COR-L47 (cell line): ENCODE measurements around the gene ITPR1.
"Not testable (repeated sequence)": the region's sequence is repeated elsewhere in the genome, so short reads cannot be mapped to it uniquely, and the experiment has no call there.

Source experiments
- DNase-seq: peaks from one replicate; lab custom pipeline; 2025; lab: John Stamatoyannopoulos, UW

Gene ITPR1

GRCh38 chr3:4493014-4493940, at the start of gene ITPR1:
ITPR1 (plus strand) TSS chr3:4493348; CDS start chr3:4516492, 23,144 bp downstream.
- DNase-seq, result peak; percentile 49

GRCh38 chr3:4447295-4447999, 45.7 kb upstream of the ITPR1 start:
- no peak for DNase-seq

- DNase-seq, result no peak
Observed at GRCh38 chr3:4448187-4448586, 45.0 kb upstream of the ITPR1 start.

DNA sequence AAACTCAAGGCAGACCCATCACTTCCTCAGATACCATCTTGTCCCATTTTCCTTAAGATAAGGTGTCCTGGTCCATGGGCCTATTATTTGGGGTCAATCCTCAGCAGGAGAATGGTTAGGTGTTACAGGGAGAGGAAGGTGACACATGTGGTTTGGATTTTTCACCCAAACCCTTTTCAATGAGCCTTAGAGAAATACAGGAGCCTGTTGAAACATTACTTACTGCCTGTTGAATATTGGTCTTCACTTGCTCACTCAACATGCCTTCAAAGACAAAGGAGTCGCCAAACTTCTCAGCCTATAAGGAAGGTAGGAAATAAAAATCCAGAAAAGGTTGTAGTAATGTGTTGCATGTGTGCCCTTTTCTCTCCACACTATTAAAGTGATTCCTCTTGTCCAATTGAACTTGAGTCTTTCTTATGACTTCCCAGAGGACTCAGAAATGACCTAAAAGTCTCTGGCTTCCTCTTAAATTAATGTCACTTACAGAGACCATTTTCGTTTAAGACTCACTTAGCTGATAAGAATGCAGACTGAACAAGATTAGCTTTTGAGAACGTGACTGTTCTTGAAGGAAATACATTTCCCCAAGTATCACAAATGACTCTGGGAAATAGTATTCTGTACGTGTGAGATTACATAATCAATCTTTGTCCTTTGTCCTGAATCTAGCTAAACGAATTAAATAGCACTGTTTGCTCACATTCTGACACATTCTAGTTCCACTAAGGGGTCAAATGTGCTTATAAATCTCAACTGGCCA, 43.9 kb upstream of the ITPR1 start:
- DNase-seq, result no peak

GRCh38 chr3:4454142-4454541, 39.0 kb upstream of the ITPR1 start:
- DNase-seq, result no peak

GRCh38 chr3:4456780-4457179, 36.4 kb upstream of the ITPR1 start:
- DNase-seq, result not testable (repeated sequence)

GRCh38 chr3:4458961-4459360, 34.2 kb upstream of the ITPR1 start:
- no peak for DNase-seq

DNA sequence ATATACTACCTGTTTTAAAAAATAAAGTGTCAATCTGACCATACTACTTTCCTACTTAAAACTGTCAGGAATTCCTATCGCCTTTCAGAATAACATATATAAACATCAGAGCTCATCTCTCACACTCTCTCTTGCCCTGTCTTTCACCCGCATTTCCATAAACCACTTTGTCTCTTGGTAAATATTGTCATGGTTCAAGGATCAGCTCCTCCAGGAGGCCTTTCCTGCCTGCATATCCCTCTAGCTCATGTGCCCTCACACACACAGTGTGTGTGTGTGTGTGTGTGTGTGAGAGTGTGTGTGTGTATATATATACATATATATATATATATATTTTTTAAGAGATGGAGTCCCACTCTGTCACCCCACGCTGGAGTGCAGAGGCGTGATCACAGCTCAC, 32.8 kb upstream of the ITPR1 start:
- DNase-seq, result no peak

DNA sequence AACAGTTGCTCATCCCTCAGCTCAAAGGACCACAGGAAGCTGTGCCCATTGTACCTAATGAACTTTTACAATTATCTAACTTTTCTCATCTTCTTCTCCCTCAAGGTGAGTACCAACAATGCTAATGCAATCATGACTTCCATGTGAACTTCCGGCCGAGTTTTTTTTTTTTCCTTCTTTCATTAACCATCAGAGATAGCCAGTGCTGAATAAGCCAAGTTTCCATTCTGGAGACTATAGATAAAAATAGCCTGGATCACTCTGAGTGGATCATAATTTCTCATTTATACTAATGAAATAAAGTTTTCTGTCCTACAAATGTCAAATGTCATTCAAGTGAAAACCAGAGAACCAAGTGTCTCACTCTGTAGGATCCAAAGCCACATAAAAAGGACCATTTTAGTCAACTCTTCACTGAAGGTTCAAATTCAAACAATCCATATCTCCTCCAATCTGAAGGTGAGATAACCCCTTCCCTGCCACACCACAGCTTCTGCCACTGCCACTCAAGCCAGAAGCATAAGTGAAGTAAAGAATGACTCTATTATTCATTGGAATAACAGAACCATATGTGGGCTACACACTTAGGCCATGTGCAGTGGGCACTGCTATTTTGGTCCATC, 31.6 kb upstream of the ITPR1 start:
- no peak for DNase-seq

- DNase-seq, result no peak
Observed at GRCh38 chr3:4462369-4463040, 30.6 kb upstream of the ITPR1 start.

GRCh38 chr3:4464576-4464975, 28.6 kb upstream of the ITPR1 start:
- DNase-seq, result no peak

GRCh38 chr3:4466741-4467521, 26.2 kb upstream of the ITPR1 start, which contains the start of gene SUMF1:
SUMF1 (minus strand) TSS chr3:4467269; CDS start chr3:4467245, 24 bp downstream.
- DNase-seq, result peak; percentile 12

GRCh38 chr3:4467522-4467867, 25.7 kb upstream of the ITPR1 start:
- DNase-seq, result no peak

DNA sequence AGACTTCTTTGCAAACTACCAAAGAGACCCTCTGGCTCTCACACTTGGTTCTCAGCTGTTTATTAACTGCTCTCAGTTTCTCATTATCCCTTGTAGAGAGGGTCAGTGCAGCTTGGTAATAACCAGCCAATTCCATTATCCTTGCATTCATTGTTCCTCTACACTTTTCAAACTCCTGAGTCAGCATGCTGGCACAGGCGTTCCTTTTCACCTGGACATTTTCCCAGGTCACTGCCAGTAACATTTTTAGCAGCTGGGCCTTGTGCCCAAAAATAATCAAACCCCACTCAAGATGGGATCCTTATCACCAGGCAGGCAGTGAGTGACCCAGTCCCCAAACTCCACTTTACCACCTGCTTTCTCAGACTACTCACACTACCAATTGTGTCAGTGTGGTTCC, 21.2 kb upstream of the ITPR1 start:
- DNase-seq, result no peak

DNA sequence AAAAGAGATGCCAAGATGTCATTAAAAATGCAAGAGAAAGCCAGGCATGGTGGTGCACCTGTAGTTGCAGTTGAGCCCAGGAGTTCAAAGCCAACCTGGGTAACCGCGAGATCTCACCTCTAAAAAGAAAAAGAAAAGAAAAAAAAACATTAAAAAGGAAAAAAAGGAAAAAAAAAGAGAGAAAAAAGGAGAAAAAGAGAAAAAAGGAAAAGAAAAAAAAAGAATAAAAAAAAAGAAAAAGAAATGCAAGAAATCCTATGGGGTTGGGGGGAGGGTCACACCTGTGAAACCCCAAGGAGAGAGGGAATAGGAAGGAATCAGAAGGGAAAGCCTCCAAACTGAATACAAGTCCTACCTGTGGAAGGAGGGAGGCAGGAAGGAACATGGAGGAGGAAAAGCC, 20.8 kb upstream of the ITPR1 start:
- DNase-seq, result no peak

GRCh38 chr3:4472766-4473165, 20.4 kb upstream of the ITPR1 start:
- no peak for DNase-seq

- no peak for DNase-seq
Observed at GRCh38 chr3:4474683-4475490, 18.3 kb upstream of the ITPR1 start.

- DNase-seq, result no peak
Observed at GRCh38 chr3:4475804-4476203, 17.3 kb upstream of the ITPR1 start.

DNA sequence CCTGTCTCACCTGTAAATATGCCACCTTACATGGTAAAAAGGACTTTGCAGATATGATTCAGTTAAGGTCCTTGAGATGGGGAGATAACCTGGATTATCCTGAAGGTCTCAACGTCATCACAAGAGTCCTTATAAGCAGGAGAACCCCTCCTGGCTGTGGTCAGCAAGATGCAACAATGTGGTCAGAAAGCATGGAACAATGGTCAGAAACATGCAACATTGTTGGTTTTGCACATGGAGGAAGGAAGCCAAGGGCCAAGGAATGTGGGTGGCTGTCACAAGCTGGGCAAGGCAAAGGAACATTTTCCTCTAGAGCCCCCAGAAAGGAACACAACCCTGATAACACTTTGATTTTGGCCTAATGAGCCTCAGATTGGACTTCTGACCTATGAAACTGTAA, 16.7 kb upstream of the ITPR1 start:
- DNase-seq, result no peak

GRCh38 chr3:4478261-4478660, 14.9 kb upstream of the ITPR1 start:
- DNase-seq, result no peak
